A673 (cell line): ENCODE results near the gene WDR27. TPM values are rescaled to one million over a fixed set of nuclear protein-coding genes. Genes with fewer than 3 reads are reported as not detected.

Experiments
- BruUV-seq: library from RNA; stranded (reverse); fragments of 400-500 nt; replicated peaks from 2 replicates; lab custom pipeline; 2021; lab: Mats Ljungman, UMichigan
- CTCF ChIA-PET: fragments of 300-600 bp; sonication (Branson Sonifier 250); formaldehyde crosslinking; loops from one replicate; lab custom pipeline; 2022; ENCODE audit warnings: antibody characterized with exemption; lab: Charles Lee
- POLR2A ChIA-PET: fragments of 300-600 bp; sonication (Branson Sonifier 250); formaldehyde crosslinking; loops from one replicate; lab custom pipeline; 2022; ENCODE audit warnings: antibody characterized with exemption; ENCODE audit not compliant: low non-redundant PET; lab: Charles Lee
- DNase-seq: peaks from one replicate; pipeline ENCODE4 v3.0.0-alpha.2; 2015; ENCODE audit warnings: low spot score
- H3K27ac ChIP-seq: fragments of 200-600 bp; sonication (generic); 2 replicates; pipeline ENCODE4 v1.5.1; 2016; ENCODE audit warnings: mixed run types, low read depth, mild to moderate bottlenecking, mixed read lengths, antibody characterized with exemption, low read length; ENCODE audit not compliant: poor library complexity, severe bottlenecking
- H3K27me3 ChIP-seq: fragments of 200-600 bp; sonication (generic); replicated peaks from 2 replicates; pipeline ENCODE4 v1.6.1; 2017; ENCODE audit warnings: mixed run types, low read depth, mild to moderate bottlenecking, mixed read lengths, antibody characterized with exemption, low read length; ENCODE audit not compliant: insufficient read depth, poor library complexity
- H3K36me3 ChIP-seq: fragments of 200-600 bp; sonication (generic); 2 replicates; pipeline ENCODE4 v1.6.1; 2016; ENCODE audit warnings: mixed run types, mild to moderate bottlenecking, mixed read lengths, antibody characterized with exemption, low read length; ENCODE audit not compliant: insufficient read depth, poor library complexity, severe bottlenecking
- H3K4me1 ChIP-seq: fragments of 200-600 bp; sonication (generic); 2 replicates; pipeline ENCODE4 v1.6.1; 2017; ENCODE audit warnings: mixed run types, mild to moderate bottlenecking, mixed read lengths, antibody characterized with exemption, low read length; ENCODE audit not compliant: insufficient read depth, poor library complexity, severe bottlenecking
- H3K4me3 ChIP-seq: fragments of 200-600 bp; sonication (generic); 2 replicates; pipeline ENCODE4 v1.5.1; 2016; ENCODE audit warnings: low read depth, mixed run types, mild to moderate bottlenecking, mixed read lengths, low read length; ENCODE audit not compliant: poor library complexity, severe bottlenecking
- H3K9me3 ChIP-seq: fragments of 200-600 bp; sonication (generic); 2 replicates; pipeline ENCODE4 v1.6.1; 2016; ENCODE audit warnings: mixed run types, low read depth, mild to moderate bottlenecking, mixed read lengths, antibody characterized with exemption, low read length; ENCODE audit not compliant: poor library complexity, severe bottlenecking
- EZH2 ChIP-seq: fragments of 200-600 bp; sonication (generic); IDR thresholded peaks from 2 replicates; pipeline ENCODE4 v1.6.1; 2017; ENCODE audit warnings: borderline replicate concordance, low read depth, mild to moderate bottlenecking, mixed read lengths, antibody characterized with exemption, low read length; ENCODE audit not compliant: poor library complexity, severe bottlenecking
- intact Hi-C: fragments of 100-400 bp; cut with micrococcal nuclease; formaldehyde crosslinking; loops from one replicate; pipeline ENCODE4 v1.10.0; 2022; ENCODE audit not compliant: unreplicated experiment
- total RNA-seq: library from RNA; stranded (reverse); gene quantifications from 2 replicates; pipeline ENCODE4 v1.2.3, GENCODE V29; 2021
- TF ChIP-seq, protein P1 (sequence below): fragments of 300-800, 200-600 bp; sonication (generic); conservative IDR thresholded peaks from 2 replicates; pipeline ENCODE4 v1.5.1; 2017; ENCODE audit warnings: low read depth, mild to moderate bottlenecking, antibody characterized with exemption, low read length, moderate library complexity, mixed read lengths

Gene WDR27
- total RNA-seq, 1 experiment from 2014 or later = 77.3 TPM

DNA sequence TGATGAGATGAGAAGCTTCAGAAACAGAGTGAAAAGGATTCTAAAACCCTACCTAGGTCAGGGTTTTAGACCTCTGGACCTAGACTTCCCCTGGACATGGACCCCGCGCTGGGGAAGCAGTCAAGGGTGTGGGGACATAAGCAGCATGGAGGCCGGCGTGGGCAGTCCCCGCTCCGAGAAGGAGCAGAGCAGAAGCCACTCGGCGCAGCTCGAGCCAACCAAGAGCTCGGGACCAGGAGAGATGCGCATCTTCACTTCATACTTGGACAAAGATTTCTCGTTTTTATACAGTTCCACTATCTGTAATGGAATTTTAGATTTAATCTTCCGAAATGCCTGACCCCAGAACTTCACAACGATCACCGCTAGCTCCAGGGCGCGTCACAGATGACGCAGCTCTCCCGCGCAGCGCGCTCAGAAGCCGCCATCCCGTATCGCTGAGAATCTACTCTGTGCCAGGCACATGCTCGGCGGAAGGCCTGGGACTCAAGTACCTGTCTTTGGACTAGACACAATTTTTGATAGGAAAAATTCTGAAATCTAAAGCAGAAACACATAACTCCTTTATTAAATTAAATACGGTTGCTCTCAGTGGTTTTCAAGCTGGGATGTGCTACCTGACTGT, 60.3 kb downstream of the WDR27 start:
- ChIA-PET CTCF (no interaction called here), POLR2A (no interaction called here)
- BruUV-seq = no TSS peak
- H3K27me3 ChIP-seq = no peaks in the 10 kb centered on the region
- H3K4me3 ChIP-seq = no peak overlapping the region
- TF ChIP-seq, protein P1, sequence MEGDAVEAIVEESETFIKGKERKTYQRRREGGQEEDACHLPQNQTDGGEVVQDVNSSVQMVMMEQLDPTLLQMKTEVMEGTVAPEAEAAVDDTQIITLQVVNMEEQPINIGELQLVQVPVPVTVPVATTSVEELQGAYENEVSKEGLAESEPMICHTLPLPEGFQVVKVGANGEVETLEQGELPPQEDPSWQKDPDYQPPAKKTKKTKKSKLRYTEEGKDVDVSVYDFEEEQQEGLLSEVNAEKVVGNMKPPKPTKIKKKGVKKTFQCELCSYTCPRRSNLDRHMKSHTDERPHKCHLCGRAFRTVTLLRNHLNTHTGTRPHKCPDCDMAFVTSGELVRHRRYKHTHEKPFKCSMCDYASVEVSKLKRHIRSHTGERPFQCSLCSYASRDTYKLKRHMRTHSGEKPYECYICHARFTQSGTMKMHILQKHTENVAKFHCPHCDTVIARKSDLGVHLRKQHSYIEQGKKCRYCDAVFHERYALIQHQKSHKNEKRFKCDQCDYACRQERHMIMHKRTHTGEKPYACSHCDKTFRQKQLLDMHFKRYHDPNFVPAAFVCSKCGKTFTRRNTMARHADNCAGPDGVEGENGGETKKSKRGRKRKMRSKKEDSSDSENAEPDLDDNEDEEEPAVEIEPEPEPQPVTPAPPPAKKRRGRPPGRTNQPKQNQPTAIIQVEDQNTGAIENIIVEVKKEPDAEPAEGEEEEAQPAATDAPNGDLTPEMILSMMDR = no peak
- TF ChIP-seq EZH2 = no peak
- DNase-seq = no peak
- no peaks in the 10 kb centered on the region for H3K9me3 ChIP-seq
- no peak overlapping the region for H3K27ac ChIP-seq
- no peaks in the 10 kb centered on the region for H3K36me3 ChIP-seq
- no peaks in the 10 kb centered on the region for H3K4me1 ChIP-seq
- intact Hi-C loops = loop anchor here (10.0 kb wide), 1 partner anchor 687 kb away; no protein-coding TSS in a partner anchor

DNA sequence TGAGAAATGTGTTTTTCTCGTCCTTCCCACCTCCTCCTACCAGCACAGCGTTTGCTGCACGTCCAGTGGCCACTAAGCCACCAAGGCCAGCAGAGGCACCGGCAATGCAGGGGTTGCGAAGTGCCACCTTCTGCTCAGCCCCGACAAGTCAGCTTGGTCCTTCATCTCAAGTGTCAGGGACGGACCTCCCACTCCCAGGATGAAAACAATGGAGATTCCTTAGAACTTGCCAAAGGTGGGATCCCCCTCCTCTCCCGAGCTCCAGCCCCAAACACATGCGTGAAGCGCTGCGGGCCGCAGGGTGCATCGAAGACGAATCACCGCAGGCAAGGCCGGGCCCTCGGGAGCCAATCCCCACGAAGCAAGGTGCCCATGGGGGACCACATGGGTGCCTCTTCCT, 60.8 kb downstream of the WDR27 start:
- no peaks in the 10 kb centered on the region for H3K27me3 ChIP-seq
- TF ChIP-seq EZH2 = no peak
- TF ChIP-seq, protein P1 = no peak
- no peaks in the 10 kb centered on the region for H3K36me3 ChIP-seq
- no peak for DNase-seq
- H3K27ac ChIP-seq = no peak overlapping the region
- H3K4me3 ChIP-seq = no peak overlapping the region
- H3K9me3 ChIP-seq = no peaks in the 10 kb centered on the region
- H3K4me1 ChIP-seq = no peaks in the 10 kb centered on the region
- POLR2A ChIA-PET = no interaction called here
- no TSS peak for BruUV-seq
- intact Hi-C loops = loop anchor here (10.0 kb wide), 1 partner anchor 686 kb away; no protein-coding TSS in a partner anchor
- CTCF ChIA-PET = no interaction called here

DNA sequence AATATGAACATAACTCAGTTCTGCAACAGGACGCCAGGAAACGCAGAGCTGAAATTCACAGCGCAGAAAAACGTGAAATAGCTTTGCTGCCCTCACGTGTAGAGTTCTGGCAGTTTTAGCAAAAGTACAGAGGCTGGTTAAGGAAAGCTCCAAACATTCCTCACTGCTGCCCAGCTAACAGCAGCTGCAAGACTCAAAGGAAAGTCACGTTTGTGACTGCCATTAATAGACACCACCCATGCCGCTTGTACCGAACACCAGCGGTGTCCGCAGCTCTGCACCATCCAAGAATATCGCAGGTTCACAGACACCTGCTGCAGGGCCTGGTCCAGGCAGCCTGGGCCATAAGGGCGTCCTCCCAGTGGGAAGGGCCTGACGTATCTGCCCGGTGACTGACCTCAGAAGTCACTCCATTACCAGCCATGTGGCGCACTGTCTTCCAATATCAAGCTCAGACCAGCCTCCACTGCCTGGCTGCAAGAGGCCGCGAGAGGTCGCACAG, 61.4 kb downstream of the WDR27 start:
- POLR2A ChIA-PET = no interaction called here
- Histone ChIP-seq H3K27ac (no peak overlapping the region), H3K27me3 (no peaks in the 10 kb centered on the region), H3K9me3 (no peaks in the 10 kb centered on the region), H3K36me3 (no peaks in the 10 kb centered on the region), H3K4me1 (no peaks in the 10 kb centered on the region), H3K4me3 (no peak overlapping the region)
- TF ChIP-seq, protein P1 = no peak
- TF ChIP-seq EZH2 = no peak
- DNase-seq = no peak
- intact Hi-C loops = loop anchor here (10.0 kb wide), 1 partner anchor 686 kb away; no protein-coding TSS in a partner anchor
- BruUV-seq = no TSS peak
- CTCF ChIA-PET = no interaction called here
